H1 (cell line): ENCODE data around the gene LRR1. TPM values are rescaled to one million over a fixed set of nuclear protein-coding genes. Genes with fewer than 3 reads are reported as not detected.

Experiments used
- CTCF ChIA-PET: fragments of 300-600 bp; sonication (Branson Sonifier 250); formaldehyde crosslinking; loops from one replicate; lab custom pipeline; 2021; ENCODE audit not compliant: partially characterized antibody; lab: Charles Lee
- POLR2A ChIA-PET: fragments of 300-600 bp; sonication (Branson Sonifier 250); formaldehyde crosslinking; loops from one replicate; lab custom pipeline; 2021; ENCODE audit warnings: inconsistent platforms; ENCODE audit not compliant: partially characterized antibody; lab: Charles Lee
- DNase-seq, 2 experiments: peaks; one replicate each; pipeline versions ENCODE4 v3.0.0 to v3.0.0-alpha.2; 2010 to 2022; ENCODE audit warnings: low spot score in 2 of 2, low read depth in 1 of 2, mixed read lengths in 1 of 2
- FAIRE-seq: peaks from 2 replicates; lab custom pipeline; 2011; peaks lifted over from hg19 to GRCh38; lab: Jason Lieb, UNC
- H2AFZ ChIP-seq: 2 replicates; pipeline ENCODE4 v1.8.1; 2012; ENCODE audit warnings: low read length, inconsistent platforms
- H2AK5ac ChIP-seq: 2 replicates; pipeline ENCODE4 v1.6.1; 2013; ENCODE audit warnings: low read depth, low read length
- H2BK120ac ChIP-seq: replicated peaks from 2 replicates; pipeline ENCODE3; 2013; ENCODE audit warnings: low read depth, low read length, inconsistent platforms
- H2BK12ac ChIP-seq: 2 replicates; pipeline ENCODE4 v1.6.1; 2013; ENCODE audit warnings: low read depth, low read length
- H2BK15ac ChIP-seq: 2 replicates; pipeline ENCODE4 v1.6.1; 2013; ENCODE audit warnings: low read length
- H2BK20ac ChIP-seq: 2 replicates; pipeline ENCODE4 v1.6.1; 2013; ENCODE audit warnings: low read length
- H2BK5ac ChIP-seq: 2 replicates; pipeline ENCODE4 v1.6.1; 2013; ENCODE audit warnings: low read depth, low read length
- H3K14ac ChIP-seq: 2 replicates; pipeline ENCODE4 v1.6.1; 2013; ENCODE audit warnings: inconsistent platforms; ENCODE audit not compliant: insufficient read length
- H3K18ac ChIP-seq: 2 replicates; pipeline ENCODE4 v1.6.1; 2013; ENCODE audit warnings: low read length; ENCODE audit errors: extremely low read depth
- H3K23ac ChIP-seq: 2 replicates; pipeline ENCODE4 v1.6.1; 2013; ENCODE audit warnings: inconsistent platforms; ENCODE audit not compliant: insufficient read length
- H3K23me2 ChIP-seq: 2 replicates; pipeline ENCODE4 v1.6.1; 2013; ENCODE audit warnings: low read depth, low read length
- H3K27ac ChIP-seq: 2 replicates; pipeline ENCODE4 v1.6.1; 2011; ENCODE audit warnings: low read depth, low read length, inconsistent platforms
- H3K27me3 ChIP-seq, 4 experiments: replicated peaks in 1 of 4; 1 replicate in 1 of 4; 2 replicates in 3 of 4; pipeline versions ENCODE4 v1.6.1 to v1.8.1; 2011 to 2013; ENCODE audit warnings: low read length in 3 of 4, mild to moderate bottlenecking in 3 of 4, inconsistent platforms in 2 of 4, mixed read lengths in 2 of 4, moderate library complexity in 1 of 4; ENCODE audit not compliant: control insufficient read depth in 3 of 4, insufficient read depth in 3 of 4; ENCODE audit errors: extremely low read depth in 1 of 4
- H3K36me3 ChIP-seq, 4 experiments: 2 replicates each; pipeline versions ENCODE4 v1.6.1 to v1.8.1; 2011 to 2013; ENCODE audit warnings: mild to moderate bottlenecking in 4 of 4, low read length in 3 of 4, moderate library complexity in 2 of 4, control low read depth in 1 of 4, inconsistent platforms in 1 of 4; ENCODE audit not compliant: insufficient read depth in 4 of 4, control insufficient read depth in 2 of 4
- H3K4ac ChIP-seq: replicated peaks from 2 replicates; pipeline ENCODE3; 2013; ENCODE audit warnings: low read length, low read depth, mixed read lengths, inconsistent platforms; ENCODE audit not compliant: insufficient read length
- H3K4me1 ChIP-seq, 4 experiments: replicated peaks in 1 of 4; 1 replicate in 1 of 4; 2 replicates in 3 of 4; pipeline versions ENCODE4 v1.6.1 to v1.8.1; 2011 to 2013; ENCODE audit warnings: low read length in 3 of 4, inconsistent platforms in 2 of 4, mixed read lengths in 1 of 4; ENCODE audit not compliant: insufficient read depth in 4 of 4, control insufficient read depth in 3 of 4
- H3K4me2 ChIP-seq, 2 experiments: 2 replicates each; pipeline versions ENCODE4 v1.6.1 to v1.8.1; 2011 to 2013; ENCODE audit warnings: low read depth in 2 of 2, low read length in 2 of 2, control low read depth in 1 of 2, inconsistent platforms in 1 of 2, mild to moderate bottlenecking in 1 of 2; ENCODE audit not compliant: insufficient read depth in 1 of 2
- H3K4me3 ChIP-seq, 4 experiments: fragments of 200-600, 300-600 bp in 1 of 4; sonication (generic), shearing (Covaris generic), sonication (Bioruptor Twin) in 1 of 4; 2 replicates each; pipeline versions ENCODE4 v1.5.1 to v1.8.1; 2011 to 2016; ENCODE audit warnings: low read length in 4 of 4, low read depth in 3 of 4, control low read depth in 2 of 4, inconsistent platforms in 2 of 4, mild to moderate bottlenecking in 2 of 4, mixed read lengths in 1 of 4, moderate library complexity in 1 of 4; ENCODE audit not compliant: insufficient read depth in 2 of 4; ENCODE audit errors: extremely low read depth in 1 of 4
- H3K56ac ChIP-seq: replicated peaks from 2 replicates; pipeline ENCODE3; 2013; ENCODE audit warnings: low read depth, mild to moderate bottlenecking, mixed read lengths, low read length, inconsistent platforms; ENCODE audit not compliant: insufficient read length
- H3K79me1 ChIP-seq: 2 replicates; pipeline ENCODE4 v1.6.1; 2013; ENCODE audit warnings: low read depth, low read length, control low read depth
- H3K79me2 ChIP-seq, 2 experiments: 2 replicates each; pipeline versions ENCODE4 v1.6.1 to v1.8.1; 2012 to 2013; ENCODE audit warnings: low read length in 2 of 2, mild to moderate bottlenecking in 2 of 2, inconsistent platforms in 1 of 2; ENCODE audit not compliant: insufficient read depth in 2 of 2, control insufficient read depth in 1 of 2
- H3K9ac ChIP-seq, 4 experiments: replicated peaks in 1 of 4; 1 replicate in 1 of 4; 2 replicates in 3 of 4; pipeline versions ENCODE4 v1.6.1 to v1.8.1; 2011 to 2013; ENCODE audit warnings: low read depth in 3 of 4, low read length in 3 of 4, control low read depth in 2 of 4, mild to moderate bottlenecking in 2 of 4, moderate library complexity in 2 of 4, inconsistent platforms in 1 of 4; ENCODE audit errors: extremely low read depth in 1 of 4
- H3K9me3 ChIP-seq, 2 experiments: 2 replicates each; pipeline versions ENCODE4 v1.6.1 to v1.8.1; 2012 to 2013; ENCODE audit warnings: mild to moderate bottlenecking in 2 of 2, moderate library complexity in 2 of 2, control low read depth in 1 of 2, inconsistent platforms in 1 of 2, low read depth in 1 of 2, low read length in 1 of 2, mixed read lengths in 1 of 2; ENCODE audit not compliant: insufficient read depth in 2 of 2
- H4K20me1 ChIP-seq, 2 experiments: replicated peaks in 1 of 2; 2 replicates each; pipeline versions ENCODE3 to v1.8.1; 2011 to 2013; ENCODE audit warnings: inconsistent platforms in 2 of 2, low read length in 2 of 2, mild to moderate bottlenecking in 1 of 2; ENCODE audit not compliant: insufficient read depth in 2 of 2, control insufficient read depth in 1 of 2
- H4K5ac ChIP-seq: 2 replicates; pipeline ENCODE4 v1.6.1; 2013; ENCODE audit warnings: low read length, low read depth, mixed read lengths, inconsistent platforms; ENCODE audit not compliant: insufficient read length
- H4K8ac ChIP-seq: 2 replicates; pipeline ENCODE4 v1.8.0; 2013; ENCODE audit warnings: mild to moderate bottlenecking, moderate library complexity, low read length, inconsistent platforms; ENCODE audit not compliant: insufficient read depth; ENCODE audit errors: extremely low read depth
- H4K91ac ChIP-seq: replicated peaks from 2 replicates; pipeline ENCODE3; 2013; ENCODE audit warnings: low read length, mixed read lengths, inconsistent platforms; ENCODE audit not compliant: insufficient read length
- ASH2L ChIP-seq: fragments of 200-600, 300-600 bp; sonication (generic); IDR thresholded peaks from one replicate; pipeline ENCODE4 v1.7.1; 2017; ENCODE audit warnings: low read length
- CBX5 ChIP-seq: fragments of 300-800, 300-1000 bp; sonication (generic); IDR thresholded peaks from 2 replicates; pipeline ENCODE4 v1.7.1; 2016; ENCODE audit warnings: antibody characterized with exemption, low read length, low read depth
- EGR1 ChIP-seq: IDR thresholded peaks from 2 replicates; pipeline ENCODE4 v1.6.1; 2011; ENCODE audit warnings: low read depth, low read length, borderline replicate concordance
- WGBS, 2 experiments: shearing (Covaris generic) in 1 of 2; methylation state at CpG; one replicate each; pipeline versions ENCODE4 v1.1.6 to v1.1.7; 2013 to 2015; ENCODE audit warnings: low lambda C conversion rate in 2 of 2, mixed read lengths in 2 of 2, inconsistent platforms in 1 of 2, low coverage in 1 of 2, missing lambda C conversion rate in 1 of 2; ENCODE audit not compliant: insufficient replicate concordance in 2 of 2, insufficient coverage in 1 of 2, insufficient read length in 1 of 2; ENCODE audit errors: extremely low coverage in 1 of 2, missing lambda C conversion rate in 1 of 2; 5-methylcytosine and 5-hydroxymethylcytosine counted together
- polyA plus RNA-seq, 7 experiments: library from polyadenylated mRNA; depleted of rRNA in 3 of 7; stranded (reverse) in 5 of 7; unstranded in 2 of 7; fragments of >200 nt in 5 of 7; fragments of 200-250 nt in 2 of 7; gene quantifications; 1 replicate in 5 of 7; 2 replicates in 1 of 7; 4 replicates in 1 of 7; pipeline versions ENCODE4 v1.2.1 to v1.2.3, GENCODE V29; 2011 to 2013; ENCODE audit warnings: missing spikeins in 2 of 7, mixed read lengths in 2 of 7
- total RNA-seq: library from RNA; stranded (reverse); fragmentation: NEBNext Ultra II Directional; extraction: Animal tissue kit (Norgen Biotek cat#: 25700); gene quantifications from 2 replicates; pipeline ENCODE4 v1.2.1, GENCODE V29; 2021

The LRR1 gene
- total and polyA plus RNA-seq, 2 of the 8 experiments (the other 6 are each of a cell fraction or from before 2014, with no cell fraction given), result 30.7 to 37.5 TPM

DNA sequence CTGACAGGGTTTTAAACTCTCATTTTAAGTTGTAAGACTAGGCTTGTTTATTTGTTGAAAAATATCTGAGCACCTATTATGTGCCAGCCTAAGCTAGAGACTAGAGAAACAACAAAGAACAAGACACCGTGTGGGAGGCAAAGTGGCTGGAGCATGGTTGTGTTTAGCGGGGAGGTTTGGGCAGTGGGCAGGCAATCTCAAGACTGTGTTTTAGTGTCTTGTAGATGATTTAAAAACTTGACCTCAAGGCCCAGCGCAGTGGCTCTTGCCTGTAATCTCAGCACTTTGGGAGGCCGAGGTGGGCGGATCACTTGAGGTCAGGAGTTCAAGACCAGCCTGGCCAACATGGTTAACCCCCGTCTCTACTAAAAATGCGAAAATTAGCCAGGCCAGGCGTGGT is 13.9 kb downstream of the LRR1 start:
- POLR2A ChIA-PET, result interaction anchor here (0.7 to 3.2 kb wide), 4 partner anchors 8 to 1189 kb away, joined by 4 to 19 read pairs (median 5); partner anchors contain the start of genes LRR1, MGAT2 and RPL36AL
- Histone ChIP-seq H3K4me3 (no peak overlapping the region), H2BK20ac (no peak overlapping the region), H2BK120ac (no peak overlapping the region), H2AFZ (no peak overlapping the region), H2BK5ac (no peak overlapping the region), H3K36me3 (peaks cover 0 to 19% (median 3%) of the 10 kb centered on the region in 4 experiments; a peak in 4 of 8 replicates), H3K9me3 (no peaks in the 10 kb centered on the region), H2AK5ac (no peak overlapping the region), H3K27me3 (no peaks in the 10 kb centered on the region), H3K79me2 (no peaks in the 10 kb centered on the region), H3K27ac (no peak overlapping the region), H3K23me2 (no peaks in the 10 kb centered on the region), H4K8ac (no peak overlapping the region), H3K4me2 (no peak overlapping the region), H3K18ac (no peak overlapping the region), H3K4me1 (no peaks in the 10 kb centered on the region), H2BK15ac (no peak overlapping the region), H3K79me1 (no peaks in the 10 kb centered on the region), H4K5ac (no peak overlapping the region), H4K20me1 (no peaks in the 10 kb centered on the region), H3K4ac (no peak overlapping the region)
- no peak for DNase-seq
- FAIRE-seq, result no peak
- 98% methylated on average over 8 of the region's 8 CpGs; no CpG with 5 or more reads in 1 of the 2 experiments for WGBS, 2 experiments
- TF ChIP-seq CBX5 (no peak), ASH2L (no peak), EGR1 (no peak)
- TF ChIP-seq, all 59 proteins: peak for 0
- Histone ChIP-seq H4K91ac (no peak overlapping the region), H3K9ac (no peak overlapping the region), H2BK12ac (no peak overlapping the region), H3K14ac (no peak overlapping the region), H3K56ac (no peak overlapping the region), H3K23ac (no peak overlapping the region)
- CTCF ChIA-PET, result interaction anchor here (1.1 kb wide), 2 partner anchors 9 to 248 kb away, joined by 3 read pairs; no protein-coding TSS in a partner anchor
